Spleen (tissue), 11 donors: ENCODE results near the gene CLHC1. TPM values are rescaled to one million over a fixed set of nuclear protein-coding genes. Genes with fewer than 3 reads are reported as not detected.
"Not testable (repeated sequence)": the region's sequence is repeated elsewhere in the genome, so short reads cannot be mapped to it uniquely, and the experiment has no call there.

ENCODE experiments used
- DNase-seq: peaks from one replicate; pipeline ENCODE4 v3.0.0-alpha.2; 2020
- H3K27ac ChIP-seq, 8 donors: fragments of 200-600 bp; sonication (generic) in 7 of 8; 1 replicate in 4 of 8; 2 replicates in 4 of 8; pipeline versions ENCODE4 v1.5.0 to v1.8.0; 2016 to 2021; ENCODE audit warnings: inconsistent platforms in 4 of 8, mild to moderate bottlenecking in 4 of 8, moderate library complexity in 1 of 8
- H3K27me3 ChIP-seq, 7 donors: fragments of 200-600 bp; sonication (generic) in 6 of 7; replicated peaks in 1 of 7; 1 replicate in 4 of 7; 2 replicates in 3 of 7; pipeline versions ENCODE4 v1.5.0 to v1.8.0; 2016 to 2021; ENCODE audit warnings: inconsistent platforms in 3 of 7, mild to moderate bottlenecking in 1 of 7
- H3K36me3 ChIP-seq, 6 donors: fragments of 200-600 bp; sonication (generic) in 5 of 6; 1 replicate in 4 of 6; 2 replicates in 2 of 6; pipeline versions ENCODE4 v1.5.0 to v1.8.0; 2016 to 2021; ENCODE audit warnings: inconsistent platforms in 2 of 6
- H3K4me1 ChIP-seq, 6 donors: fragments of 200-600 bp; sonication (generic) in 5 of 6; 1 replicate in 3 of 6; 2 replicates in 3 of 6; pipeline versions ENCODE4 v1.5.0 to v1.8.0; 2016 to 2021; ENCODE audit warnings: inconsistent platforms in 3 of 6
- H3K4me3 ChIP-seq, 8 donors: fragments of 200-600 bp; sonication (generic) in 7 of 8; 1 replicate in 4 of 8; 2 replicates in 4 of 8; pipeline versions ENCODE4 v1.5.0 to v1.8.0; 2016 to 2021; ENCODE audit warnings: inconsistent platforms in 4 of 8, mild to moderate bottlenecking in 4 of 8, moderate library complexity in 2 of 8
- H3K9me3 ChIP-seq, 8 donors: fragments of 200-600 bp; sonication (generic) in 7 of 8; 1 replicate in 4 of 8; 2 replicates in 4 of 8; pipeline versions ENCODE4 v1.5.0 to v1.8.0; 2016 to 2021; ENCODE audit warnings: inconsistent platforms in 4 of 8
- POLR2A ChIP-seq, 3 donors: fragments of 450-650 bp; IDR thresholded peaks; one replicate each; pipeline ENCODE4 v1.5.1; 2017; ENCODE audit warnings: antibody characterized with exemption in 3 of 3, mild to moderate bottlenecking in 1 of 3
- POLR2AphosphoS5 ChIP-seq, 3 donors: sonication (generic); formaldehyde crosslinking; IDR thresholded peaks; one replicate each; pipeline ENCODE4 v1.5.1; 2017; ENCODE audit warnings: antibody characterized with exemption in 3 of 3
- WGBS, 5 donors: extraction: QIAGEN DNeasy Blood & Tissue Kit in 3 of 5; methylation state at CpG; one replicate each; pipeline versions ENCODE4 v1.1.5 to v1.1.7; 2013 to 2018; 5-methylcytosine and 5-hydroxymethylcytosine counted together
- intact Hi-C: fragments of 100-400 bp; cut with DNase I; formaldehyde crosslinking; loops from one replicate; pipeline ENCODE4 v1.15.0; 2023; ENCODE audit warnings: low total_unique reads
- polyA plus RNA-seq, 3 donors: library from polyadenylated mRNA; stranded (reverse); fragments of 200-250 nt; gene quantifications; one replicate each; pipeline ENCODE4 v1.2.1, GENCODE V29; 2013
- total RNA-seq, 7 donors: library from RNA; depleted of rRNA in 3 of 7; stranded (reverse); fragments of >200 nt in 3 of 7; fragmentation: NEBNext Ultra II Directional in 4 of 7; extraction: Animal tissue kit (Norgen Biotek cat#: 25700) in 4 of 7; gene quantifications; one replicate each; pipeline versions ENCODE4 v1.1.0 to v1.2.1, GENCODE V29; 2016 to 2021
- TF ChIP-seq, protein P1 (sequence below), 11 experiments: fragments of 200-600 bp in 7 of 11; fragments of 450-650 bp in 4 of 11; sonication (generic) in 4 of 11; IDR thresholded peaks in 8 of 11; conservative IDR thresholded peaks in 3 of 11; 1 replicate in 7 of 11; 2 replicates in 4 of 11; pipeline versions ENCODE4 v1.4.0 to v1.8.0; 2016 to 2021; ENCODE audit warnings: antibody characterized with exemption in 11 of 11, inconsistent platforms in 4 of 11, mild to moderate bottlenecking in 1 of 11
- donor health status: healthy with polysubstance abuse.
- donor health status: DM: no; HTN: no; CAD: no; lungs with moderate emphysema.
- donor health status: DM: no; HTN: no; CAD: no.
- donor health status: Bipolar disorder and iron deficiency.
- donor health status: healthy.
- donor health status: DM: no; HTN: no; CAD: no.
- donor health status: DM: yes; HTN: yes; CAD: no.

CLHC1 gene
- total and polyA plus RNA-seq, 10 donors = 5.2 to 34.7 (median 11.4) TPM

DNA sequence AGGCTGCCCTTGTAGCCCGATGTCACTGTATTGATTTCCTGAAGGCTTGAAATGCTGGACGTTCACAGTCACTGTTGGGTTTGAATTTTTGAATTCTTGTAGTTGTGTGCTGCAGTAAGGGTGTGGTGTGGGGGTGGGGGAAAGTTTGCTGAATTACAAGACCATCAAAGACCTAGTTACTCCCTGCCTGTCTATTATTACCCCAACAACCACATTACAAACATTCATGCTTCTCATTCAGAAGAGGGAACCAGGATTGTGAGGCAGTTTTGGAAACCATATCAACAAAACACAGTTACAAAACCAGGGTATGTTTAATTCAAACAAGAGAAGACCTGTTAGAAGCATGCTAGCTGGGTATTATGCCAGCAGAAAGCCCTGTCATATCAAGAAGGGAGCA is 85.8 kb downstream of the CLHC1 start:
- peaks cover 0 to 15% (median 4%) of the 10 kb centered on the region in 6 donors for H3K4me1 ChIP-seq
- whole genome bisulfite sequencing, 5 donors = 83 to 90% (median 83%) methylated on average over 2 of the region's 2 CpGs
- no peak overlapping the region for H3K27ac ChIP-seq
- no peak overlapping the region for H3K4me3 ChIP-seq
- H3K9me3 ChIP-seq = no peaks in the 10 kb centered on the region
- intact Hi-C loops = no loop called here
- no peak for DNase-seq
- H3K36me3 ChIP-seq = no peaks in the 10 kb centered on the region
- TF ChIP-seq, protein P1, sequence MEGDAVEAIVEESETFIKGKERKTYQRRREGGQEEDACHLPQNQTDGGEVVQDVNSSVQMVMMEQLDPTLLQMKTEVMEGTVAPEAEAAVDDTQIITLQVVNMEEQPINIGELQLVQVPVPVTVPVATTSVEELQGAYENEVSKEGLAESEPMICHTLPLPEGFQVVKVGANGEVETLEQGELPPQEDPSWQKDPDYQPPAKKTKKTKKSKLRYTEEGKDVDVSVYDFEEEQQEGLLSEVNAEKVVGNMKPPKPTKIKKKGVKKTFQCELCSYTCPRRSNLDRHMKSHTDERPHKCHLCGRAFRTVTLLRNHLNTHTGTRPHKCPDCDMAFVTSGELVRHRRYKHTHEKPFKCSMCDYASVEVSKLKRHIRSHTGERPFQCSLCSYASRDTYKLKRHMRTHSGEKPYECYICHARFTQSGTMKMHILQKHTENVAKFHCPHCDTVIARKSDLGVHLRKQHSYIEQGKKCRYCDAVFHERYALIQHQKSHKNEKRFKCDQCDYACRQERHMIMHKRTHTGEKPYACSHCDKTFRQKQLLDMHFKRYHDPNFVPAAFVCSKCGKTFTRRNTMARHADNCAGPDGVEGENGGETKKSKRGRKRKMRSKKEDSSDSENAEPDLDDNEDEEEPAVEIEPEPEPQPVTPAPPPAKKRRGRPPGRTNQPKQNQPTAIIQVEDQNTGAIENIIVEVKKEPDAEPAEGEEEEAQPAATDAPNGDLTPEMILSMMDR (IDR thresholded peaks at IDR 0.05 in 8 of 11, conservative IDR thresholded peaks at IDR 0.05 in 3 of 11) = no peak
- TF ChIP-seq POLR2AphosphoS5 (IDR thresholded peaks at IDR 0.05) = no peak
- no peak for TF ChIP-seq POLR2A (IDR thresholded peaks at IDR 0.05)
- no peaks in the 10 kb centered on the region for H3K27me3 ChIP-seq

DNA sequence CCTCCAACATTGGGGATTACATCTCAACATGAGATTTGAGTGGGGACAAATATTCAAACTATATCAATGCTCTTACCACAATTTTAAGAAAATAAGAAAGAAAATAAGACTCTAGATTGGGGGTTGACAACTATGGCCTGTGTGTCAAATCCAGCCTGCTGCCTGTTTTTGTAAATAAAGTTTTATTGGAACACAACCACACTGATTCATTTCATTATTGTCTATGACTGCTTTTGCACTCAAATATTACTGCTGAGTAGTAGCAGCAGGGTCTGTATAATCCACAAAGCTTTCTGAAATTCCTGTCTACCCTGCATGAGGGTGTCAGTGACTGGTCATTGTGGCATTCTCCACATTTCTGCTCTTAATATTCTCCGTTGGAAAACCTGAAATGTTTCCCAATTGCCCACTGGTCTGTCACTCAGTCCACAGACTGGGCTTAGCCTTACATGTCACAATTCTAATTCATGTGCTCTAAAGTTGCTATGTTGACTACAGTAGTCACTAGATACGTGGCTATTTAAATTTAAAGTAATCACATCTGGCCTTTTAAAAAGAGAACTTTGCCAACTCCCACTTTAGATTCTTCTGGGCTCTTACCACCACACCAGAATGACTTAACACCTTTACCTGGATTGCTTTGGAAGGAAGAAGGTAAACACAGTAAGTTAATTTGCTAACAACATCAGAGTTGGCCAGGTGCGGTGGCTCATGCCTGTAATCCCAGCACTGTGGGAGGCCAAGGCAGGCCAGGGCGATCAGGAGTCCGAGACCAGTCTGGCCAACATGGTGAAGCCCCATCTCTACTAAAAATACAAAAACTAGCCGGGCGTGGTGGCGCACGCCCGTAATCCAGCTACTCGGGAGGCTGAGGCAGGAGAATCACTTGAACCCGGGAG is 86.9 kb downstream of the CLHC1 start:
- H3K27me3 ChIP-seq = no peaks in the 10 kb centered on the region
- TF ChIP-seq, protein P1 (IDR thresholded peaks at IDR 0.05 in 8 of 11, conservative IDR thresholded peaks at IDR 0.05 in 3 of 11) = no peak
- TF ChIP-seq POLR2A (IDR thresholded peaks at IDR 0.05) = no peak
- no peak for TF ChIP-seq POLR2AphosphoS5 (IDR thresholded peaks at IDR 0.05)
- intact Hi-C loops = no loop called here
- no peak for DNase-seq
- peaks cover 0 to 4% (median 0%) of the 10 kb centered on the region in 6 donors for H3K4me1 ChIP-seq
- WGBS, 5 donors = 87 to 99% (median 96%) methylated on average over 12 of the region's 12 CpGs
- no peak overlapping the region for H3K4me3 ChIP-seq
- H3K36me3 ChIP-seq = no peaks in the 10 kb centered on the region
- no peak overlapping the region for H3K27ac ChIP-seq
- no peaks in the 10 kb centered on the region for H3K9me3 ChIP-seq

DNA sequence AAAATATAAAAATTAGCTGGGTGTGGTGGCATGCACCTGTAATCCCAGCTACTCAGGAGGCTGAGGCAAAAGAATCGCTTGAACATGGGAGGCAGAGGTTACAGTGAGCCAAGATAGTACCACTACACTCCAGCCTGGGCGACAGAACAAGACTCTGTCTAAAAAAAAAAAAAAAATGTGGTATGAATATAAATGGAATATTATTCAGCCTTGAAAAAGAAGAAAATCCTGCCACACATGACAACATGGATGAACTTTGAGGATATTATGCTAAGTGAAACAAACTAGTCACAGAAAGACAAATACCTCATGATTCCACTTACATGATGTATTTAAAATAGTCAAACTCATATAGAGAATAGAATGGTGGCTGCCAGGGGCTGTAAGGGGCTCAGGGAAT is 88.4 kb downstream of the CLHC1 start:
- 86 to 95% (median 92%) methylated on average over 2 of the region's 2 CpGs for WGBS, 5 donors
- H3K27ac ChIP-seq, DNase-seq, intact Hi-C loops, H3K4me3 ChIP-seq, H3K4me1 ChIP-seq, H3K9me3 ChIP-seq, H3K36me3 ChIP-seq, H3K27me3 ChIP-seq: not testable (repeated sequence)

DNA sequence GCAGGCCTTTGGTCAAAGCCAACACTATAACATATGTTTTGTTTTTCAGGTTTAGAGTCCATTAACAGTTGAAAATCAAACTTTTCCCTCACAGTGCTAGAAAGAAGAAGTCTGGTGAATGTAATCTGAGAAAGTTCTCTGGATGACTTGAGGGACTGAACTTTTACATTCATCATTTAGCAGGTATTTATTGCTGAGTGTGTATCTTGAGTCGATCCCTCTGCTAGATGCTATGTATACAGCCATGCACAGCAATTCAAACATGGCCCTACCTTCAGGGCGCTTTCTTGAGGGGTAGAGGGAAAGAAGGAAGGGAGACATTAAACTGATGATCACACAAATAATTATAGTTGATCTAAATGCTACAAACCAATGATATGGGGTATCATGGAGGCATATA is 89.6 kb downstream of the CLHC1 start:
- WGBS, 5 donors = 86 to 100% (median 97%) methylated on average over 2 of the region's 2 CpGs
- intact Hi-C loops = no loop called here
- TF ChIP-seq, protein P1 (IDR thresholded peaks at IDR 0.05 in 8 of 11, conservative IDR thresholded peaks at IDR 0.05 in 3 of 11) = no peak
- no peak for TF ChIP-seq POLR2AphosphoS5 (IDR thresholded peaks at IDR 0.05)
- TF ChIP-seq POLR2A (IDR thresholded peaks at IDR 0.05) = no peak

More for the DNA sequence above, 89.6 kb downstream of the CLHC1 start:
- Histone ChIP-seq H3K27ac (no peak overlapping the region), H3K4me1 (peaks cover 0 to 10% (median 6%) of the 10 kb centered on the region in 6 donors), H3K36me3 (no peaks in the 10 kb centered on the region), H3K4me3 (no peak overlapping the region), H3K27me3 (no peaks in the 10 kb centered on the region), H3K9me3 (no peaks in the 10 kb centered on the region)
- no peak for DNase-seq
